Left cardiac atrium (tissue), 4 donors: ENCODE measurements around the gene CPED1. TPM values are rescaled to one million over a fixed set of nuclear protein-coding genes. Genes with fewer than 3 reads are reported as not detected.

ENCODE experiments used
- ATAC-seq, 2 donors: fragments of 200-7000 bp; cut with Tn5 transposase; one replicate each; pipeline ENCODE4 v1.9.1; 2020; ENCODE audit warnings: mild to moderate bottlenecking in 2 of 2, moderate library complexity in 2 of 2
- DNase-seq: peaks from one replicate; pipeline ENCODE4 v3.0.0-alpha.2; 2020
- intact Hi-C, 2 donors: fragments of 100-400 bp; cut with DNase I; formaldehyde crosslinking; loops; one replicate each; pipeline versions ENCODE4 v1.14.1 to v1.15.1; 2022 to 2023
- long read RNA-seq: library from polyadenylated mRNA; unstranded; transcript quantifications from one replicate; pipeline ENCODE4 v2.0.0, GENCODE V29; 2021
- total RNA-seq, 2 donors: library from RNA; stranded (reverse); fragmentation: NEBNext Ultra II Directional; extraction: Animal tissue kit (Norgen Biotek cat#: 25700); gene quantifications; one replicate each; pipeline ENCODE4 v1.2.1, GENCODE V29; 2021
- donor health status: DM: no; HTN: yes; CAD: no.
- donor health status: DM: no; HTN: yes; CAD: no; lungs with severe emphysema.
- donor health status: DM: yes; HTN: yes; CAD: no.
- donor health status: Dilated cardiomyopathy.

Gene CPED1
- 10 to 100 TPM; 19.2 to 27.0 TPM for total RNA-seq
- long read RNA-seq, full-length matches to known transcripts: 15 of 43 reads
- long read RNA-seq, partial matches to known transcripts: 23 of 43 reads
- long read RNA-seq, other reads (novel, unspliced or antisense): 5 of 43 reads

- DNase-seq (peak; percentile 83), ATAC-seq (peak; percentile 89 to 95)
- intact Hi-C loops: loop anchor here (2.0 to 5.0 kb wide), 2 partner anchors 94 to 120 kb away; no protein-coding TSS in a partner anchor
These were observed at the start of gene CPED1 for GRCh38 chr7:120988591-120989256. Gene CPED1, plus strand, starts transcription at chr7:120988711. Its CDS starts 911 bp downstream, at chr7:120989622.

- intact Hi-C loops: loop anchor here in 1 of 2 donors (5.0 kb wide), 1 partner anchor 82 kb away; the partner anchor contains the start of gene TSPAN12
- ATAC-seq: no peak
- no peak for DNase-seq
These were observed 49.2 kb upstream of the CPED1 start for GRCh38 chr7:120939345-120939744.

GRCh38 chr7:120941064-120941463, 47.4 kb upstream of the CPED1 start:
- no peak for ATAC-seq
- intact Hi-C loops: no loop called here
- no peak for DNase-seq

GRCh38 chr7:120941856-120942255, 46.7 kb upstream of the CPED1 start:
- DNase-seq (no peak), ATAC-seq (peak in 1 of 2 donors; percentile 50)
- intact Hi-C loops: no loop called here

- DNase-seq: no peak
- no peak for ATAC-seq
- intact Hi-C loops: no loop called here
These were observed 45.6 kb upstream of the CPED1 start for GRCh38 chr7:120942861-120943260.

- DNase-seq: no peak
- ATAC-seq: no peak
- intact Hi-C loops: loop anchor here in 1 of 2 donors (5.0 kb wide), 1 partner anchor 138 kb away; no protein-coding TSS in a partner anchor
These were observed 43.5 kb upstream of the CPED1 start for GRCh38 chr7:120944826-120945562.

GRCh38 chr7:120947980-120948379, 40.5 kb upstream of the CPED1 start:
- ATAC-seq (no peak), DNase-seq (no peak)
- intact Hi-C loops: loop anchor here in 1 of 2 donors (5.0 kb wide), 1 partner anchor 141 kb away; no protein-coding TSS in a partner anchor

GRCh38 chr7:120949393-120949911, 39.1 kb upstream of the CPED1 start:
- ATAC-seq (no peak), DNase-seq (no peak)
- intact Hi-C loops: loop anchor here in 1 of 2 donors (5.0 kb wide), 1 partner anchor 142 kb away; no protein-coding TSS in a partner anchor

- ATAC-seq (no peak), DNase-seq (no peak)
- intact Hi-C loops: loop anchor here in 1 of 2 donors (2.0 to 5.0 kb wide), 2 partner anchors 93 to 143 kb away; no protein-coding TSS in a partner anchor
These were observed 38.4 kb upstream of the CPED1 start for GRCh38 chr7:120949998-120950538.

- peak; percentile 97 to 99 for ATAC-seq
- intact Hi-C loops: loop anchor here in 1 of 2 donors (2.0 kb wide), 1 partner anchor 94 kb away; no protein-coding TSS in a partner anchor
- DNase-seq: peak; percentile 97
These were observed 37.8 kb upstream of the CPED1 start, which contains the start of gene ING3 for GRCh38 chr7:120950539-120951308. Gene ING3, plus strand, starts transcription at chr7:120950777. Its CDS starts 120 bp downstream, at chr7:120950897.

- ATAC-seq (peak in 1 of 2 donors; percentile 40), DNase-seq (no peak)
- intact Hi-C loops: loop anchor here in 1 of 2 donors (2.0 kb wide), 1 partner anchor 95 kb away; no protein-coding TSS in a partner anchor
These were observed 37.2 kb upstream of the CPED1 start for GRCh38 chr7:120951309-120951699.

- no peak for ATAC-seq
- intact Hi-C loops: loop anchor here in 1 of 2 donors (2.0 kb wide), 1 partner anchor 95 kb away; no protein-coding TSS in a partner anchor
- DNase-seq: no peak
These were observed 36.7 kb upstream of the CPED1 start for GRCh38 chr7:120951826-120952225.

- intact Hi-C loops: no loop called here
- ATAC-seq (no peak), DNase-seq (no peak)
These were observed 32.8 kb upstream of the CPED1 start for GRCh38 chr7:120955577-120956149.

- intact Hi-C loops: no loop called here
- DNase-seq: no peak
- ATAC-seq: no peak
These were observed 28.5 kb upstream of the CPED1 start for GRCh38 chr7:120959929-120960484.

GRCh38 chr7:120960714-120961113, 27.8 kb upstream of the CPED1 start:
- intact Hi-C loops: no loop called here
- ATAC-seq (no peak), DNase-seq (no peak)

- DNase-seq: no peak
- intact Hi-C loops: no loop called here
- ATAC-seq: no peak
These were observed 26.8 kb upstream of the CPED1 start for GRCh38 chr7:120961638-120962173.

GRCh38 chr7:120964088-120964487, 24.4 kb upstream of the CPED1 start:
- intact Hi-C loops: no loop called here
- ATAC-seq: no peak
- no peak for DNase-seq
